T-helper 1 cell (primary cell): ENCODE data around the gene SUPT3H.

Experiments used
- DNase-seq, 5 donors: peaks; one replicate each; pipeline ENCODE4 v3.0.0-alpha.2; 2012 to 2020

Gene SUPT3H

DNA sequence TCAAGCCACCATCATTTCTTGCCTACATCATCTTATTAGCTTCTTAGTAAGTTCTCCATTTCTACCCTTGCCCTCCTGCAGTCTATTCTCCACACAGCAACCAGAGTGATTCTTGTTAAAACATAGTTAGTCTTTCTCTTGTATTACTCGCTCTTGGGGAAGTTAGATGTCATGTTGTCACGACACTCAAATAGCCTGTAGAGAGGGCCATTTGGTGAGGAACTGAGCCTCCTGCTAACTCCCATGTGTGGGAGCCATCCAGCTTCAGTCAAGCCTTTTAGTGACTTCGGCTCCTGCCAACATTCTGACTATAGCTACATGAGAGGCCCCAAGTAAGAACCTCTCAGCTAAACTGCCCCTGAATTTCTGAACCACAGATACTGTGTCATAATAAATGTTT is 594.8 kb downstream of the SUPT3H start:
- no peak for DNase-seq

DNA sequence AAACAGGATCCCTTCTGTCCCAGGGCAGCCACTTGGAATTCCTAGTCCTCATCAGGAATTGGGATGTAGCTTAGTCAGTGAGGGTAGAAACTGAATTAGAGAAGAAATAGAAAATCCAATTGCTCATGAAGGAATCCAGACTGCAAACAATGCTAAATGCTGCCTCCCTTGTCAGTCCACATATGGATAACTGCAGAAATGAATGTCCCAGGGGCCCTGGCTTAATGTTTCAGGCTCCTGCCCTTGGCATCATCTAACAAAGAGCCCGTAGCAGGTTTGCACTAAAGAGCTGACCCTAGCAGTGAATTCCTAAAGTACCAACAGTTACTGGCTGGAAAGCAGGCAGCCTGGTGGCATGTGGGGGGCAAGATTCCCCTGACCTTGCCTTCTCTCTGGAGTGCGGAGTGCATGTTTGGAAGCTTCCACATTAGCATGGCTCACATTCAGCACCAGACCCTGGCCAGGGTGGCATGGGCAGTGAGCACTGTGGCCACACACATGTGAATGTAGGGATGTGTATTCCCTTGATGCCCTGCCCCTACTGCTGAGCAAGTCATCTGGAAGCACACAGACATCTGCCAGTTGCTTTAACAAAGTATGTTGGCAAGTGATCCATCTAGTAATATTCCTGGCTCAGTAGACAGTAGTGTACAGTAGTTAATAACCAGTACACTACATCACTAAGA is 595.7 kb downstream of the SUPT3H start:
- DNase-seq, result no peak

DNA sequence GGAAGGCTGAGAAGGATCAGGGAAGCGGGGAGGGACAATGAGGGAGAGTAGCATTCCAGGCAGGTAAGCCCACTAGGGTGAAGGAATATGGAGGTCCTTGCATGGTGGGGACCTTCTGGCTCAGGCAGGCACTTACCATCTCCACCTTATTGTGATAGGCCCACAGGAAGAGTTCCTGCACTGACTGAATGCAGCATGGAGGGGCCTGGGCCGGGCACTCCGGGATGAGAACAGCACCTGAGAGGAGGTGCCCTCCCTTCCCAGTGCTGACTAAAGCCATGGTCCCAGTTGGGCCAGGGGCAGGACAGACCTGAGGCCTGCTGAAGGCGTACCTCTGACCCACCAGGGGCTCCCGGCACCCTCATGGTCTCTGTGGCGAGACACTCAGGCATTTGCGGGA is 597.6 kb downstream of the SUPT3H start:
- DNase-seq, result no peak

DNA sequence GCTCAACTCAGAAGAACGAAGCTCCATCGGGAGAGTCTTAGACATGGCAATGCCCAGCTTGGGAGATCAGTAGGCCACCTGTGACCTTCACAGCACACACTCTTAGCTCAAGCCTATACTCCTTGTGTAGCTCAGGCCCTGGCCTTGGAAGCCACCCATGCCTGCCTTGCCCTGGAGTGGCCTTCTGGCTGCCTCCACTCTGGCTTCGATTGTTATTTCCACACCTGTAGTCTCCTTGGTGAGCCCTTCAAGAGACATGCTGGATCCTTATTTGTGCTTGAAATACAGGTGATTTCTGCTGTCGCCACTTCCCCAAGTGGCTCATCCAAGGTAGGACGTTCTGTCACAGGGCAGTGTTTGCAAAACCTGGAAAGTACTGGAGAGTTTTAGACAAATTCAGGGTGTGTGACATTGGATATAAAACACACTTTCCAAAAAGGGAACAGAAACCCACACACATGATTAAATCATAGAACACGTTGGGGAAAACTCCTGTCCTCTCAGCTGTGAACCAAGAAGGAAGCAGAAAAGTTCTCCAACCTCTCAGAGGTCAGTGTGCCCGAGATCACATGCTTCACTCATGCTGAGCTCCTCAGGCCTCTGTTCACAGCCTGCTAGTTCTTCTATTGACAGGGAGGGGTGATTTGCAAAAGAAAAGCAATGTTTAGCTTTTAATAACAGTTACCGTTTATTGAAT is 598.5 kb downstream of the SUPT3H start:
- no peak for DNase-seq
